ENCODE measurements around the gene CDKN2AIP.

The CDKN2AIP gene

DNA sequence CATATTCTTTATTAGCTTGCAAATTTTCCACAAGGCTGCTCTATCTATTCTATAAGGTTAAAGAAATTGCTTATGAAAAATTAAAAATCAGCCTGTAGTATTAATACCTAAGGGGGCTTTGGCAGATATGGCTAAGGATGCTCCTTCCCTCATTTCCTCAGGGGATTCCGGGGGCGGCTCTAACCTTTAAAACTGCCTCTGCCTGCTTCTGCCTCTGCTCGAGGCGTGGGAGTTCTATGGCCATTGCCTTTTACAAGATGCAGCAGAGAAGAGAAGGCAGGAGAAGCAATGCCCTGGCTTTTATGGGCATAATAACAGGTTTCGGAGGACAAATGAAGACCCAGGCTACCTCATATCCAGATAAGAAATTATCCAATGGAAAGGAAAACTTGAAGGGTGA lies 8.6 kb upstream of the CDKN2AIP start:
- H3K4me3 ChIP-seq: no peak overlapping the region
- H3K4me1 ChIP-seq: peaks cover 12 to 34% (median 29%) of the 10 kb centered on the region in 10 experiments
- no peak overlapping the region for H3K27ac ChIP-seq
- H4K20me1 ChIP-seq: no peaks in the 10 kb centered on the region
- no peak overlapping the region for H3K9ac ChIP-seq
- no peaks in the 10 kb centered on the region for H3K36me3 ChIP-seq
- no peaks in the 10 kb centered on the region for H3K27me3 ChIP-seq
- peaks cover 0 to 7% (median 0%) of the 10 kb centered on the region in 11 experiments; a peak in 2 of 22 replicates for H3K9me3 ChIP-seq (replicated peaks in 1 of 11)
- TF ChIP-seq Cebpa-rat (IDR thresholded peaks at IDR 0.05): no peak
- peak overlapping the region in 3 of 11 experiments; percentile 28 to 75 (median 75); a peak in 3 of 22 replicates for H3K4me2 ChIP-seq

- no peak overlapping the region for H3K27ac ChIP-seq
- peaks cover 9 to 28% (median 24%) of the 10 kb centered on the region in 10 experiments for H3K4me1 ChIP-seq
- no peak for TF ChIP-seq Cebpa-rat (IDR thresholded peaks at IDR 0.05)
- H3K4me2 ChIP-seq: no peak overlapping the region
- no peaks in the 10 kb centered on the region for H3K27me3 ChIP-seq
- no peak overlapping the region for H3K4me3 ChIP-seq
- H4K20me1 ChIP-seq: no peaks in the 10 kb centered on the region
- no peak overlapping the region for H3K9ac ChIP-seq
- peaks cover 0 to 7% (median 0%) of the 10 kb centered on the region in 11 experiments; a peak in 2 of 22 replicates for H3K9me3 ChIP-seq (replicated peaks in 1 of 11)
- H3K36me3 ChIP-seq: no peaks in the 10 kb centered on the region
Measured at GRCh38 chr4:183436417-183436816, 8.0 kb upstream of the CDKN2AIP start.

DNA sequence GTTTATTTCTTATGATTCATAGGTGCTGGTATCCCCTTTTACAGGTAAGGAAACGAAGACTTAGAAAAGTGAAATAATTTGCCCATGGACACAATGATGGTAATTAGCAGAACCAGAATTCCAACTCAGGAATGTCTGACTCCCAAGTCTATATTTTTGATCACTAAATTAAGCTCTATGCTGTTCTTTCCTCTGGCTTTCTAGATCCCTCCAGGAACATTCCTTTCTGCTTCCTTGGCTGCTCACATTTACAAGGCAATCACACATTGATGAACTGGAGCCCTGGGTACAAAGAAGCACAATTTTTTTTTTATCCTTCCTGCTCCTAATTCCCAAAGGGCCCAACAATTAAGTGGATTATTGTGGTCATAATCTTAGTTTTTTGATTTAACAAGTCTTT lies 7.0 kb upstream of the CDKN2AIP start:
- peaks cover 9 to 22% (median 19%) of the 10 kb centered on the region in 10 experiments for H3K4me1 ChIP-seq
- H3K4me2 ChIP-seq: no peak overlapping the region
- peaks cover 0 to 6% (median 0%) of the 10 kb centered on the region in 11 experiments; a peak in 2 of 22 replicates for H3K9me3 ChIP-seq (replicated peaks in 1 of 11)
- no peak for TF ChIP-seq Cebpa-rat (IDR thresholded peaks at IDR 0.05)
- no peaks in the 10 kb centered on the region for H4K20me1 ChIP-seq
- no peak overlapping the region for H3K9ac ChIP-seq
- no peak overlapping the region for H3K4me3 ChIP-seq
- no peaks in the 10 kb centered on the region for H3K27me3 ChIP-seq
- no peak overlapping the region for H3K27ac ChIP-seq
- no peaks in the 10 kb centered on the region for H3K36me3 ChIP-seq

DNA sequence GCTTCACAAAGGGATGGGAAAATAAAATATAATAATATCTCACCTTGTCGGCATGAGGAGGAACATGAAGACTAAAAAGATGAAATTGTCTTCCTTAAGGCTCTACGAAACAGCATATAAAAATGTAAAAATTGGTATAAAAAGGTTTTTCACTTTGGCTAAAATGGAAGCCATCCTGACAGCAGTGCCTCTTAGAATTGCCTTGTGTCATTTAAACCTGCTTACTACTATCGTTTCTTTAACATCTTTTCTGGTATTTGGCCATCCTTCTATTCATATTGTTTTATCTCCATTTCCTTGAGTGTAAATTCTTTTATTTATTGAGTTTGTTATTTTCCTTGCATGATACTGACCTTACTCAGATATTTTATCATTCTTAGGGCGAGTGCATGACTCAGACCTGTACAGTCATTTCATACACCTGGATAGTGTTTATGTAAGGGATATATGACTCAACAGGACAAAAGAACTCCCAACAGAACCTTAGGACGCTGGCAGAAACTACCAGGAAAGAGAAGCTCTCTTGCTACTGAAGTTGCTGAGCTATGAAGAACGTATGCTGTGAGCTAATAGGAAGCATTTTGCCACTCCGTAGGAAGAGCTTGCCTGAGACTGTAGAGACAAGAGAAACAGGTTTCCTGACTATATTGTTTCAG lies 5.8 kb upstream of the CDKN2AIP start:
- H3K9me3 ChIP-seq (replicated peaks in 1 of 11): no peaks in the 10 kb centered on the region
- no peak overlapping the region for H3K4me2 ChIP-seq
- no peak overlapping the region for H3K27ac ChIP-seq
- no peak overlapping the region for H3K9ac ChIP-seq
- no peaks in the 10 kb centered on the region for H4K20me1 ChIP-seq
- no peak for TF ChIP-seq Cebpa-rat (IDR thresholded peaks at IDR 0.05)
- peaks cover 17 to 34% (median 30%) of the 10 kb centered on the region in 10 experiments for H3K4me1 ChIP-seq
- no peaks in the 10 kb centered on the region for H3K27me3 ChIP-seq
- H3K36me3 ChIP-seq: no peaks in the 10 kb centered on the region
- no peak overlapping the region for H3K4me3 ChIP-seq

GRCh38 chr4:183441276-183441675 lies 3.2 kb upstream of the CDKN2AIP start:
- Histone ChIP-seq H3K27ac (no peak overlapping the region), H3K9ac (no peak overlapping the region), H3K27me3 (no peaks in the 10 kb centered on the region), H3K4me3 (no peak overlapping the region), H3K36me3 (peaks cover 5 to 8% (median 6%) of the 10 kb centered on the region in 11 experiments), H3K4me2 (no peak overlapping the region), H4K20me1 (peaks cover 0 to 17% (median 15%) of the 10 kb centered on the region in 11 experiments; a peak in 14 of 22 replicates), H3K9me3 (replicated peaks in 1 of 11) (no peaks in the 10 kb centered on the region), H3K4me1 (peaks cover 13 to 23% (median 20%) of the 10 kb centered on the region in 10 experiments)
- TF ChIP-seq Cebpa-rat (IDR thresholded peaks at IDR 0.05): no peak

DNA sequence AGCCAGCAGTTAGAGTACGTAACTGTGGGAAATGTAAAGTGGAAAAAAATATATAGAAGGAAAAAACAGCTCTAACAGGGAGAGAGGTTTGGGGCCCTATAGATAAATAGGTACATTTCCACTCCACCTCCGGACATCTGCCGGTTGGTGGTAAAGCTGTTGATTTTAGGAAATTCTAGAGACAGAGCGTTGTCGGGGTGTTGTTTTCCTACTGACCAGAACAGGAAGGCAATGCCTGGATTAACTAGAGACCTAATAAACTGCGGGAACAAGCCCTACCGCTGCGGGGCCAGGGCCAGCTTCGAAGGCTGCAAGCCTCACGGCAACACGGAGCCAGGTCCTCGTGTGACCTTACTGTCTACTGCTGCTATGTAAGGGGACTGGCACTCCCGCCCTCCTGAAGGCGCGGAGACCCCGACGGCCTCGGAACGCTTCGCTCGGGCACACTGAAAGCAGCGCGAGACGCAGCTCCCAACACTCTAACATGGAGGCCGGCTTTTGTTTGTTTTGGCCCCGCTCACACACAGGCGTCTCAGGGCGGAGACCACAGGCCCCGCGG lies 702 bp upstream of the CDKN2AIP start:
- Histone ChIP-seq H3K36me3 (peaks cover 29 to 33% (median 31%) of the 10 kb centered on the region in 11 experiments), H3K27me3 (no peaks in the 10 kb centered on the region), H3K4me1 (peaks cover 31 to 47% (median 44%) of the 10 kb centered on the region in 10 experiments), H3K27ac (peak overlapping the region; percentile 96 to 99 (median 98)), H4K20me1 (peaks cover 0 to 40% (median 36%) of the 10 kb centered on the region in 11 experiments; a peak in 15 of 22 replicates), H3K9ac (peak overlapping the region; percentile 94 to 99 (median 96)), H3K4me3 (peak overlapping the region; percentile 81 to 99 (median 90)), H3K9me3 (replicated peaks in 1 of 11) (no peaks in the 10 kb centered on the region), H3K4me2 (peak overlapping the region; percentile 79 to 93 (median 85))
- TF ChIP-seq Cebpa-rat (IDR thresholded peaks at IDR 0.05): no peak

DNA sequence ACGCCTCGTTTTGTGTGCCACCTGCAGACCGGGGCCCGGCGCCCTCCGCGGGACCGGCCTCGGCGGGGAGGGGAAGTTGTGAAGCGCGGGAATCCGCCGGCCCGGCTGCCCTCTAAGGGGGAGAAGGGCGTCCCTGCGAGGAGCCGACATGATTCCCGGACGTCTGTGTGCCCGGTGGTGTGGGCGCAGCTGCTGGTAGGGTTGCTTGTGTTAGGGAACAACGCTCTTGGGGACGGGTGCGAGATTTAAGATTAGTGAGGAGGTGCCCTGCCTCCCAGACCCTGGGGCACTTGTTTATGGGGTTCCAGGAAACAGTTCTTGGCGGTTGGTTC lies 627 bp downstream of the CDKN2AIP start:
- Histone ChIP-seq H4K20me1 (peaks cover 0 to 51% (median 38%) of the 10 kb centered on the region in 11 experiments; a peak in 16 of 22 replicates), H3K4me1 (peaks cover 31 to 52% (median 50%) of the 10 kb centered on the region in 10 experiments)
- no peak for TF ChIP-seq Cebpa-rat (IDR thresholded peaks at IDR 0.05)

DNA sequence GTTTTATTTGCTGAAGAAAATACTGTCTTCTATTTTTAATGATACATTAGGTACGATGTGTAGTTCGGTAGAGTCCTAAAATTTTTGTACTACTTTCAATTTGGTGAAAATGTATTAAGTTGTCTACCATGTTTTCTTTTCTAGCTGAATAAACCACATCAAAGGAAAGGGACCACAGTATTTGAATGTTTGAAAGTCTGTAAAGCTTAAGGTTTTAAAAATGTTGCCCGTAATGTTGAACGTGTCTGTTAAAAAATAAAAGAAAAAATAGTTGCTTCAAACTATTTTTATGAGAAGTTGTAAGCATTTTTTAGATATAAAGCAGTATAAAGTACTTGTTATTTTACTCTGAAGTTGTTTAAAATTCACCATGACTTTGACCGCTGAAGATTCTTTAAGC lies 3.2 kb downstream of the CDKN2AIP start:
- Histone ChIP-seq H3K4me3 (peak overlapping the region in 5 of 10 experiments; percentile 81 to 96 (median 85); a peak in 5 of 20 replicates), H4K20me1 (peaks cover 0 to 54% (median 39%) of the 10 kb centered on the region in 11 experiments; a peak in 16 of 22 replicates), H3K27ac (peak overlapping the region in 2 of 11 experiments; percentile 49 to 51; a peak in 4 of 22 replicates), H3K36me3 (peaks cover 66 to 72% (median 70%) of the 10 kb centered on the region in 11 experiments), H3K4me2 (peak overlapping the region in 10 of 11 experiments; percentile 76 to 91 (median 84); a peak in 15 of 22 replicates), H3K4me1 (peaks cover 30 to 51% (median 45%) of the 10 kb centered on the region in 10 experiments), H3K9ac (0 out of 22 replicates have a peak overlapping the region, but pooled peaks of 1 of the 11 experiments have one; percentile 98), H3K27me3 (no peaks in the 10 kb centered on the region), H3K9me3 (replicated peaks in 1 of 11) (no peaks in the 10 kb centered on the region)
- TF ChIP-seq Cebpa-rat (IDR thresholded peaks at IDR 0.05): no peak

More for the DNA sequence above, 627 bp downstream of the CDKN2AIP start:
- Histone ChIP-seq H3K36me3 (peaks cover 42 to 46% (median 44%) of the 10 kb centered on the region in 11 experiments), H3K27ac (peak overlapping the region; percentile 96 to 99 (median 98)), H3K9ac (peak overlapping the region; percentile 94 to 99 (median 96)), H3K27me3 (no peaks in the 10 kb centered on the region), H3K4me2 (peak overlapping the region; percentile 76 to 94 (median 86)), H3K4me3 (peak overlapping the region; percentile 81 to 99 (median 90)), H3K9me3 (replicated peaks in 1 of 11) (no peaks in the 10 kb centered on the region)

DNA sequence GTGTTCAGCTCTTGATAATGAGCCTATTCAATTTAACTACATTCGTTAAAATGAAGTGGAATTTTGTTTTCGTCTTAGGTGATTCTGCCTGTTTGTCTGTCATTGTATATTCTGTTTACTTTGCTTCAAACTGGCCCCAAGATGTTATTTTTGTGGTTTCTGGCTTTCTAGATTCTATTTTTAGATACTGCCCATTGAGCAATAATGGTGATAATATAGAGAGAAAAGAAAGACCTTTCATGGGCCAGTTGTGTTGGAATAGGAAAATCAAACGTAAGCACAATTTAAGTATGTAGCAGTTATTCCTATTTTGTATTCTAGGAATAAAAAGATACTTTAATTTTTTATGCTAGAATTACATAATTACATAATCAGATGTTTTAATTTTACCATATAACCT lies 4.0 kb downstream of the CDKN2AIP start:
- Histone ChIP-seq H4K20me1 (peaks cover 0 to 54% (median 39%) of the 10 kb centered on the region in 11 experiments; a peak in 16 of 22 replicates), H3K27me3 (no peaks in the 10 kb centered on the region), H3K4me1 (peaks cover 23 to 44% (median 38%) of the 10 kb centered on the region in 10 experiments), H3K9me3 (replicated peaks in 1 of 11) (peaks cover 0 to 5% (median 0%) of the 10 kb centered on the region in 11 experiments; a peak in 7 of 22 replicates), H3K4me2 (peak overlapping the region; percentile 32 to 91 (median 83)), H3K4me3 (peak overlapping the region in 3 of 10 experiments; percentile 8 to 31 (median 20); a peak in 2 of 20 replicates), H3K36me3 (peaks cover 70 to 80% (median 77%) of the 10 kb centered on the region in 11 experiments), H3K27ac (peak overlapping the region in 4 of 11 experiments; percentile 25 to 51 (median 38); a peak in 8 of 22 replicates), H3K9ac (peak overlapping the region in 1 of 11 experiments; percentile 19; a peak in 1 of 22 replicates)
- 0 out of 22 replicates have a peak, but pooled peaks of 1 of the 11 experiments have one; percentile 37 for TF ChIP-seq Cebpa-rat (IDR thresholded peaks at IDR 0.05)

Data from BLaER1 treated with 17β-estradiol and CSF1 and Interleukin-3, amounts not matched to agents 10 nM and 100 nM (cell line).